Mesenchymal stem cell (in vitro differentiated cells and primary cell): ENCODE measurements around the gene ZBTB47.

Experiments
- DNase-seq: peaks from one replicate; pipeline ENCODE4 v3.0.0-alpha.2; 2013
- H2AFZ ChIP-seq: one replicate; pipeline ENCODE4 v1.6.1; 2013; ENCODE audit warnings: low read depth, mild to moderate bottlenecking, control low read depth, inconsistent platforms, low read length, moderate library complexity
- H2AK5ac ChIP-seq: 2 replicates; pipeline ENCODE4 v1.6.1; 2013; ENCODE audit warnings: low read length, moderate library complexity, mild to moderate bottlenecking, inconsistent platforms; ENCODE audit not compliant: severe bottlenecking
- H2BK120ac ChIP-seq: one replicate; pipeline ENCODE4 v1.6.1; 2013; ENCODE audit warnings: low read depth, mild to moderate bottlenecking, inconsistent platforms, low read length, moderate library complexity
- H2BK12ac ChIP-seq, 2 experiments: one replicate each; pipeline ENCODE4 v1.6.1; 2013; ENCODE audit warnings: inconsistent platforms in 2 of 2, low read length in 2 of 2, mild to moderate bottlenecking in 2 of 2, moderate library complexity in 2 of 2, control low read depth in 1 of 2
- H2BK15ac ChIP-seq: one replicate; pipeline ENCODE4 v1.6.1; 2013; ENCODE audit warnings: mild to moderate bottlenecking, low read depth, inconsistent platforms; ENCODE audit not compliant: poor library complexity, severe bottlenecking
- H2BK5ac ChIP-seq: 2 replicates; pipeline ENCODE4 v1.6.1; 2013; ENCODE audit warnings: low read depth, mild to moderate bottlenecking, low read length, control low read depth, inconsistent platforms; ENCODE audit not compliant: poor library complexity, severe bottlenecking
- H3K14ac ChIP-seq, 2 experiments: one replicate each; pipeline ENCODE4 v1.6.1; 2013; ENCODE audit warnings: inconsistent platforms in 2 of 2, low read length in 2 of 2, control low read depth in 1 of 2, mild to moderate bottlenecking in 1 of 2, moderate library complexity in 1 of 2
- H3K18ac ChIP-seq, 2 experiments: one replicate each; pipeline ENCODE4 v1.6.1; 2013; ENCODE audit warnings: inconsistent platforms in 2 of 2, low read length in 2 of 2, control low read depth in 1 of 2, low read depth in 1 of 2, mild to moderate bottlenecking in 1 of 2
- H3K23ac ChIP-seq, 2 experiments: one replicate each; pipeline ENCODE4 v1.6.1; 2013; ENCODE audit warnings: inconsistent platforms in 2 of 2, low read length in 2 of 2, mild to moderate bottlenecking in 2 of 2, moderate library complexity in 2 of 2, control low read depth in 1 of 2
- H3K27ac ChIP-seq: 2 replicates; pipeline ENCODE4 v1.5.1; 2013; ENCODE audit warnings: mild to moderate bottlenecking, moderate library complexity, low read length, control low read depth, inconsistent platforms; ENCODE audit not compliant: poor library complexity, severe bottlenecking
- H3K27me3 ChIP-seq, 2 experiments: 2 replicates each; pipeline versions ENCODE4 v1.6.1 to v1.7.0; 2013; ENCODE audit warnings: low read length in 2 of 2, mild to moderate bottlenecking in 2 of 2, moderate library complexity in 2 of 2, control low read depth in 1 of 2, inconsistent platforms in 1 of 2; ENCODE audit not compliant: control insufficient read depth in 1 of 2, insufficient read depth in 1 of 2
- H3K36me3 ChIP-seq, 2 experiments: 2 replicates each; pipeline versions ENCODE4 v1.6.1 to v1.7.0; 2013; ENCODE audit warnings: low read length in 2 of 2, control low read depth in 1 of 2, inconsistent platforms in 1 of 2, low read depth in 1 of 2, mild to moderate bottlenecking in 1 of 2; ENCODE audit not compliant: insufficient read depth in 2 of 2, control insufficient read depth in 1 of 2
- H3K4ac ChIP-seq, 2 experiments: one replicate each; pipeline ENCODE4 v1.6.1; 2013; ENCODE audit warnings: inconsistent platforms in 2 of 2, low read length in 2 of 2, mild to moderate bottlenecking in 2 of 2, moderate library complexity in 2 of 2, control low read depth in 1 of 2, low read depth in 1 of 2
- H3K4me1 ChIP-seq: 2 replicates; pipeline ENCODE4 v1.6.1; 2013; ENCODE audit warnings: low read depth, low read length, control low read depth; ENCODE audit not compliant: control insufficient read depth, insufficient read depth
- H3K4me2 ChIP-seq: 2 replicates; pipeline ENCODE4 v1.6.1; 2013; ENCODE audit warnings: low read length, mild to moderate bottlenecking, inconsistent platforms; ENCODE audit not compliant: poor library complexity, severe bottlenecking
- H3K4me3 ChIP-seq, 2 experiments: 2 replicates each; pipeline versions ENCODE4 v1.5.1 to v1.7.0; 2013; ENCODE audit warnings: low read length in 2 of 2, mild to moderate bottlenecking in 2 of 2, control low read depth in 1 of 2, low read depth in 1 of 2; ENCODE audit not compliant: insufficient read depth in 1 of 2
- H3K79me1 ChIP-seq: replicated peaks from 2 replicates; pipeline ENCODE4 v1.6.1; 2013; ENCODE audit warnings: mild to moderate bottlenecking, control low read depth, low read length, inconsistent platforms; ENCODE audit not compliant: poor library complexity, severe bottlenecking
- H3K9ac ChIP-seq: 2 replicates; pipeline ENCODE4 v1.7.0; 2013; ENCODE audit warnings: mild to moderate bottlenecking, low read length, moderate library complexity
- H3K9me3 ChIP-seq: 2 replicates; pipeline ENCODE4 v1.7.0; 2013; ENCODE audit warnings: mild to moderate bottlenecking, low read length; ENCODE audit not compliant: control insufficient read depth
- H4K8ac ChIP-seq: one replicate; pipeline ENCODE4 v1.6.1; 2013; ENCODE audit warnings: inconsistent platforms, mild to moderate bottlenecking, low read length, moderate library complexity
- H4K91ac ChIP-seq: one replicate; pipeline ENCODE4 v1.6.1; 2013; ENCODE audit warnings: mild to moderate bottlenecking, low read length, inconsistent platforms
- WGBS: methylation state at CpG from one replicate; pipeline ENCODE4 v1.1.7; 2013; ENCODE audit warnings: mixed read lengths; 5-methylcytosine and 5-hydroxymethylcytosine counted together

The ZBTB47 gene

DNA sequence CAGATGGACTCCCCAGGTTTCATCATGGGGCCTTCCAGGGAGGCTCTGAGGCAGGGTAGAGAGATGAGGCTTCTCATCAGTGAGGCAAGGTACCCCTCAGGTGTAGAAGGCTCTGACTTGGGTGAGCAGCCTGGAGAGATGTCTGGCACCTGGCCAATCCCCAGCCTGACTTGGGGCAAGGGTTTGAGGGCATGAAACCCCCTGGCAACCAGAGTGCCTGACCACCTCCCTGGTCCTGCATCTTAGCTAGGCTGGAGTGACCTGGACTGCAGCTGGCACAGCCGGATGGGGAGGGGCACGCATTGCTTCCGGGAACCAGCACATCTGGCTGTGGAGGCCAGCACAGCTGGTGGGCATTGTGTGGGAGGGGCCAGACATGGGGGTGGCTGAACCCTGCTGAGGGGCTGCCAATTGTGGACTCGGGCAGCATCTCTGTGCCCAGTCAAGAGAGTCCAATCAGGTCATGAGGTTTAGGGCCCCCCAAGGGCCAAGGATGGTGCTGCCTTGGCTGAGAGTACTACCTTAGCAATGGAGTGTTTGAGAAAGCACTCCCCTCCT is 1.9 kb downstream of the ZBTB47 start:
- H3K36me3 ChIP-seq, result peaks cover 38 to 39% of the 10 kb centered on the region in 2 experiments
- peaks cover 69% of the 10 kb centered on the region for H3K4me1 ChIP-seq
- peak; percentile 15 for DNase-seq
- peak overlapping the region in 1 of 2 experiments; percentile 57 for H3K14ac ChIP-seq
- H3K79me1 ChIP-seq, result peaks cover 27% of the 10 kb centered on the region
- H3K9ac ChIP-seq, result peak overlapping the region; percentile 92
- no peak overlapping the region for H2BK120ac ChIP-seq
- no peak overlapping the region for H2BK5ac ChIP-seq
- H3K4me3 ChIP-seq, result peak overlapping the region; percentile 74 to 87
- H2BK12ac ChIP-seq, result peak overlapping the region; percentile 14 to 37
- H3K18ac ChIP-seq, result peak overlapping the region; percentile 73 to 87
- peak overlapping the region; percentile 14 for H2AK5ac ChIP-seq
- no peak overlapping the region for H3K23ac ChIP-seq
- no peaks in the 10 kb centered on the region for H3K27me3 ChIP-seq
- peak overlapping the region; percentile 5 for H3K27ac ChIP-seq
- H2AFZ ChIP-seq, result no peak overlapping the region
- H3K4ac ChIP-seq, result peak overlapping the region; percentile 48 to 73
- H4K91ac ChIP-seq, result peak overlapping the region; percentile 37
- no peaks in the 10 kb centered on the region for H3K9me3 ChIP-seq
- H2BK15ac ChIP-seq, result peak overlapping the region; percentile 73
- 56% methylated on average over 4 of the region's 4 CpGs for WGBS
- H4K8ac ChIP-seq, result no peak overlapping the region
- H3K4me2 ChIP-seq, result peak overlapping the region; percentile 78

DNA sequence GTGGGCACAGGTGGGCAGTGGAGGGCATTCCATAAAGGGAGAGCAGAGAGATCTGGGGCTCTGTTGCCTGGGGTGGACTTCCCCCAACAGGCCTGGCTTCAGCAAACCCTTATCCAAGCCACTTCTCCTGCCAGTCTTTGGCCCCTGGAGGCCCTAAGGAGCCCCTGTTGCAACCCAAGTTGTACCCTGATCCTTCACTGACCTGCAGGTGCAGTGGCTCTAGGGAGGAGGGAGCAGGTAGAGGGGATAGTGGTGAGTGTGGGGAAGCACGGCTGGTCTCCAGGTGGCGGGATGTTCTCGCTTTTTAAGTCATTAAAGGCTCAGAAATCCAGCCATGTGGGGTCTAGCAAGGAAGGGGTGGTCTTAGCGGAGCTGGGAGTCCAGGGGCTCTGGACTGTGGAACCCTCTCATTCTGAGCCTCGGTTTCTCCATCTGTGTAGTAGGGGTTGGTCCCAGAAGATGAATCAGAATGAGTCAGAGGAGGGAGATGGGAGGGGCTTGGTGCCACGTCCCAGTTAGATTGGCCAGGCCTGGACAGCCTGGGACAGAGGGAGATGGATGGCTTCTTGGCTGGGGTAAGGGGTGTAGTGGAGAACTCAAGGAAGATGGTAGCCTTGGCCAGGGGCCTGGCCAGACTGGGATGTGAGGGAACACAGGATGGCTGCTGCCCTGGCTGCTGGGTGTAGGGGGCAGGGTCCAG is 2.6 kb downstream of the ZBTB47 start:
- Histone ChIP-seq H3K23ac (no peak overlapping the region), H2BK5ac (no peak overlapping the region), H3K4me1 (peaks cover 64% of the 10 kb centered on the region), H3K4me3 (peak overlapping the region in 1 of 2 experiments; percentile 87), H3K27me3 (no peaks in the 10 kb centered on the region), H3K9me3 (no peaks in the 10 kb centered on the region), H3K9ac (peak overlapping the region; percentile 92), H2AFZ (no peak overlapping the region), H2BK12ac (no peak overlapping the region), H3K18ac (no peak overlapping the region), H3K4ac (peak overlapping the region in 1 of 2 experiments; percentile 0), H3K27ac (no peak overlapping the region), H3K36me3 (peaks cover 37 to 43% of the 10 kb centered on the region in 2 experiments), H3K79me1 (peaks cover 30% of the 10 kb centered on the region), H3K4me2 (peak overlapping the region; percentile 78), H2BK120ac (no peak overlapping the region), H3K14ac (no peak overlapping the region), H4K91ac (peak overlapping the region; percentile 46), H2BK15ac (peak overlapping the region; percentile 5), H2AK5ac (no peak overlapping the region), H4K8ac (no peak overlapping the region)
- DNase-seq, result peak; percentile 52
- WGBS, result 88% methylated on average over 6 of the region's 6 CpGs

DNA sequence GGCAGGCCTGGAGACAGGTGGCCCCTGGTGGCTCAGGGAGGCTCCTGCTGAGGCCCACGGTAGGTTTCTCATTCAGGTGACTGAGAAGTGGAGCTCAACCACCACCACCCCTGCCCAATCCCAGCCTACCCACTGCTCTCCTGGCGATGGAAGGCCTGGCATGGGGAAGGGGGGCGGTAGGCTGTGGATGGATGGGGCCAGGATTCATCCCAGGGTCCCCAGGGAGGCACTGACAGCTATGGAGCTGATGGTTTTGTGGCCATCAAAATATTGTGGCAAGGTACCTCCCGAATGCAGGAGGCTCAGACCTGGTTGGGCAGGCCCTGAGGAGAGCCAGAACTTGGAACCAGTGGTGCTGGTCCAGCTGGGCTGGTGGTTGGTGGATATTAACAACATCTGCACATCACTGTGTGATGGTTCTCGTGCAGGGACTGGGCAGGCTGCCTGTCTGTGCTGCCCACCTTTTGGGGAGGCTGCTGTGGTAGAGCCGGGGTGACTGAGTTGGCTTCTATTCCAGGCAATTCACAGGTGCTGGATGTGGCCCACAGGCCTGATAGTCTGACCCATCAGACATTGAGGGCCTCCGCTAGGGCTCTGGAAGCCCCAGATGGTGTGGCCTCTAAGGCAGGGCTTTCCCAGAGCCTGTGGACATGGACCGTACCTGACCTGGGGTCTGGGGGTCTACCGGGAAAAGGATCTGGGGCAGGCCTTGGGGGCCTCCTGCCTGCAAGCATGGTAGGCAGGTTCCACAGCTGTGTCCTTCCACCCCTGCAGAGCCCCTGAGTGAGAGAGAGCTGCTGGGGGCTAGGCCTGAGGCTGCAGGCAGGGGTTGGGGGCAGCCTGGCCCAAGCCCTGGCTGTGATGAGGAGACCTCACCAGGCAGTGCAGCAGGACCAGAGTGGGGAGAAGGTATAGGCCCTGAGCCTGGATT is 3.4 kb downstream of the ZBTB47 start:
- Histone ChIP-seq H3K4me1 (peaks cover 56% of the 10 kb centered on the region), H3K36me3 (peaks cover 42 to 51% of the 10 kb centered on the region in 2 experiments), H4K8ac (no peak overlapping the region), H2BK120ac (no peak overlapping the region), H3K4ac (no peak overlapping the region), H3K4me3 (peak overlapping the region in 1 of 2 experiments; percentile 87), H2BK12ac (no peak overlapping the region), H2AK5ac (no peak overlapping the region), H3K79me1 (peaks cover 30% of the 10 kb centered on the region), H3K18ac (no peak overlapping the region), H2BK15ac (no peak overlapping the region), H3K4me2 (no peak overlapping the region), H3K9ac (no peak overlapping the region), H3K23ac (no peak overlapping the region), H2AFZ (no peak overlapping the region), H3K9me3 (no peaks in the 10 kb centered on the region), H3K27me3 (no peaks in the 10 kb centered on the region), H2BK5ac (no peak overlapping the region), H4K91ac (no peak overlapping the region), H3K27ac (no peak overlapping the region), H3K14ac (no peak overlapping the region)
- 96% methylated on average over 8 of the region's 9 CpGs for WGBS
- no peak for DNase-seq

DNA sequence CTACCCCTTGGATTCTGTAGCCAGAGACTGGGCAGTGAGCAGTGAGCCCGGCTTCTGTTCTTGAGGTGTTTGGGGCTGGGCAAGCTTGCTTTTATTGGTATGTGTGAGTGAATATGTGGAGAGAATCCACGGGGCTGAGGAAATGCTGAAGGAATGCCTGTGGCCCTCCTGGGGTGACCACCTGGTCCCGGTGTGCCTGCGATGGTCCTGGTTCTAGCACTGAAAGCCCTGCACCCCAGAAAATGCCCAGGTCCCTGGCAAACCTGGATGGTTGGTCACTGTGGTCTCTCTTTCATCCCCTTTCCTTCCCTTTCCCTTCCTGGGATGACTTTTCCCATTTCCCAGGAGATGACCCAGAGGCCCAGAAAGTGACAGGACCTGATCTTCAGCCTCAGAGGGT is 4.2 kb downstream of the ZBTB47 start:
- Histone ChIP-seq H3K27me3 (no peaks in the 10 kb centered on the region), H2AK5ac (no peak overlapping the region), H3K4me3 (no peak overlapping the region), H2BK15ac (no peak overlapping the region), H2BK120ac (no peak overlapping the region), H3K14ac (no peak overlapping the region), H3K18ac (no peak overlapping the region), H3K79me1 (peaks cover 30% of the 10 kb centered on the region), H4K91ac (no peak overlapping the region), H3K4me2 (no peak overlapping the region), H3K9me3 (no peaks in the 10 kb centered on the region), H3K9ac (no peak overlapping the region), H3K36me3 (peaks cover 45 to 59% of the 10 kb centered on the region in 2 experiments), H2BK12ac (no peak overlapping the region), H2BK5ac (no peak overlapping the region), H3K4ac (no peak overlapping the region), H3K27ac (no peak overlapping the region), H2AFZ (no peak overlapping the region), H4K8ac (no peak overlapping the region), H3K4me1 (peaks cover 49% of the 10 kb centered on the region), H3K23ac (no peak overlapping the region)
- DNase-seq, result no peak
- 94% methylated on average over 4 of the region's 4 CpGs for WGBS
